Measurements from ENCODE around the gene RIC3.

The RIC3 gene

GRCh38 chr11:8066911-8067455 lies 101.8 kb downstream of the RIC3 start:
- no peak for DNase-seq (ENCODE audit: low spot score)

- DNase-seq (ENCODE audit: low spot score) = no peak
These were observed 102.6 kb downstream of the RIC3 start for GRCh38 chr11:8066036-8066910.

- DNase-seq (ENCODE audit: low spot score) = no peak
These were observed 103.8 kb downstream of the RIC3 start for GRCh38 chr11:8065031-8065430.

GRCh38 chr11:8063324-8063723 lies 105.5 kb downstream of the RIC3 start:
- no peak for DNase-seq (ENCODE audit: low spot score)

GRCh38 chr11:8062781-8063257 lies 106.0 kb downstream of the RIC3 start:
- DNase-seq (ENCODE audit: low spot score) = no peak

GRCh38 chr11:8061555-8062428 lies 107.0 kb downstream of the RIC3 start:
- DNase-seq (ENCODE audit: low spot score) = no peak

- no peak for DNase-seq (ENCODE audit: low spot score)
These were observed 107.8 kb downstream of the RIC3 start for GRCh38 chr11:8060801-8061554.

GRCh38 chr11:8060146-8060719 lies 108.6 kb downstream of the RIC3 start:
- no peak for DNase-seq (ENCODE audit: low spot score)

GRCh38 chr11:8059571-8060011 lies 109.2 kb downstream of the RIC3 start:
- no peak for DNase-seq (ENCODE audit: low spot score)

- DNase-seq (ENCODE audit: low spot score) = no peak
These were observed 109.8 kb downstream of the RIC3 start for GRCh38 chr11:8059030-8059429.

GRCh38 chr11:8058216-8058615 lies 110.6 kb downstream of the RIC3 start:
- DNase-seq (ENCODE audit: low spot score) = no peak

- no peak for DNase-seq (ENCODE audit: low spot score)
These were observed 111.9 kb downstream of the RIC3 start for GRCh38 chr11:8056810-8057463.

All from Ammon's horn (tissue), 1 donor.